GM06990 (cell line): ENCODE measurements around the gene PXDC1.
"Not testable (repeated sequence)": the region's sequence is repeated elsewhere in the genome, so short reads cannot be mapped to it uniquely, and the experiment has no call there.

Experiments
- DNase-seq: peaks from one replicate; pipeline ENCODE4 v3.0.0-alpha.2; 2011; ENCODE audit not compliant: insufficient read length; ENCODE audit errors: extremely low read depth
- H3K27me3 ChIP-seq: replicated peaks from 2 replicates; pipeline ENCODE4 v1.6.0; 2011; ENCODE audit warnings: low read length; ENCODE audit not compliant: control insufficient read depth, insufficient read depth
- H3K36me3 ChIP-seq: 2 replicates; pipeline ENCODE4 v1.5.1; 2011; ENCODE audit warnings: low read length; ENCODE audit not compliant: control insufficient read depth, insufficient read depth
- H3K4me3 ChIP-seq: replicated peaks from 2 replicates; pipeline ENCODE4 v1.5.1; 2011; ENCODE audit warnings: low read depth, mild to moderate bottlenecking, control low read depth, low read length
- TF ChIP-seq, protein P1 (sequence below): IDR thresholded peaks from 2 replicates; pipeline ENCODE4 v1.5.1; 2011; ENCODE audit warnings: low read length, control low read depth, mild to moderate bottlenecking, inconsistent platforms; ENCODE audit not compliant: insufficient read depth, poor library complexity, severe bottlenecking

The PXDC1 gene

DNA sequence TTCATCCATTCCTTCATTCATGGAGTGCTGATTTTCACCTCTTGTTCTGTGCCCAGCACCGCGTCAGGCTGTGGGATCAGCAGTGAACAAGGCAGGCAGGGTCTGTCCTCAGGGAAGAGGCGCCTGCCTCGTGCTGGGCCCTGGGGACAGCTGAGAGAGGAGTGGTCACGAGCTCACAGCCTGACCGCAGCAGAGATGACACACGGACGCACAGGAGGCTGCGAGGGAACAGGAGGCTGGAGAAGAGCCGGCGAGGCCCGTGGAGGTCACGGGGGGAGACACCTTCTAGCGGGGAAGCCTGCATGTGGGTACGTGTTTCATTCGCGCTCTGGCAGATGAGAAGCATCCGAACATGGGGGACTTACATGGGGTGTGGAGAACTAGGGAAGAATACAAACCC is 27.5 kb downstream of the PXDC1 start:
- TF ChIP-seq, protein P1, sequence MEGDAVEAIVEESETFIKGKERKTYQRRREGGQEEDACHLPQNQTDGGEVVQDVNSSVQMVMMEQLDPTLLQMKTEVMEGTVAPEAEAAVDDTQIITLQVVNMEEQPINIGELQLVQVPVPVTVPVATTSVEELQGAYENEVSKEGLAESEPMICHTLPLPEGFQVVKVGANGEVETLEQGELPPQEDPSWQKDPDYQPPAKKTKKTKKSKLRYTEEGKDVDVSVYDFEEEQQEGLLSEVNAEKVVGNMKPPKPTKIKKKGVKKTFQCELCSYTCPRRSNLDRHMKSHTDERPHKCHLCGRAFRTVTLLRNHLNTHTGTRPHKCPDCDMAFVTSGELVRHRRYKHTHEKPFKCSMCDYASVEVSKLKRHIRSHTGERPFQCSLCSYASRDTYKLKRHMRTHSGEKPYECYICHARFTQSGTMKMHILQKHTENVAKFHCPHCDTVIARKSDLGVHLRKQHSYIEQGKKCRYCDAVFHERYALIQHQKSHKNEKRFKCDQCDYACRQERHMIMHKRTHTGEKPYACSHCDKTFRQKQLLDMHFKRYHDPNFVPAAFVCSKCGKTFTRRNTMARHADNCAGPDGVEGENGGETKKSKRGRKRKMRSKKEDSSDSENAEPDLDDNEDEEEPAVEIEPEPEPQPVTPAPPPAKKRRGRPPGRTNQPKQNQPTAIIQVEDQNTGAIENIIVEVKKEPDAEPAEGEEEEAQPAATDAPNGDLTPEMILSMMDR: no peak
- DNase-seq: no peak
- H3K4me3 ChIP-seq: no peak overlapping the region
- no peaks in the 10 kb centered on the region for H3K27me3 ChIP-seq
- no peaks in the 10 kb centered on the region for H3K36me3 ChIP-seq

DNA sequence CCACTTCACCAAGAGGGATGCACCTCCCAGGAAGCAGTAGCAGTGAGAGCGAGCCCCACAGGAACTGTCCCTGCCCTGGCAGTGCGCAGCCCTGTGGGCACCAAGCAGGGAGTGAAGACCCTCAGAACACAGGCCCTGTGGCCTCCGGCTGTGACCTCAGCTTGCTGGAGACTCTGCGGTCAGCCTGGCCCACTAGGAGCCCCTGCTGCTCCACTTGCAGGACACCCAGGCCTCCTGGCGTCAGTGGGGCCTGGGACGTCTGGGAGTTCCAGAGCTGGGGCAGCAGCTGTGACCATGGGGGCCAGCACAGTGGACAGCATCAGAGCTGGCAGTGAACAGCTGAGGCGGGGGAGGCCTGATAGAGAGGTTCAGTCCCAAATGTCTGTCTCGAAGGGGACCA is 28.3 kb downstream of the PXDC1 start:
- TF ChIP-seq, protein P1: no peak
- no peak for DNase-seq
- Histone ChIP-seq H3K4me3 (no peak overlapping the region), H3K36me3 (no peaks in the 10 kb centered on the region), H3K27me3 (no peaks in the 10 kb centered on the region)

DNA sequence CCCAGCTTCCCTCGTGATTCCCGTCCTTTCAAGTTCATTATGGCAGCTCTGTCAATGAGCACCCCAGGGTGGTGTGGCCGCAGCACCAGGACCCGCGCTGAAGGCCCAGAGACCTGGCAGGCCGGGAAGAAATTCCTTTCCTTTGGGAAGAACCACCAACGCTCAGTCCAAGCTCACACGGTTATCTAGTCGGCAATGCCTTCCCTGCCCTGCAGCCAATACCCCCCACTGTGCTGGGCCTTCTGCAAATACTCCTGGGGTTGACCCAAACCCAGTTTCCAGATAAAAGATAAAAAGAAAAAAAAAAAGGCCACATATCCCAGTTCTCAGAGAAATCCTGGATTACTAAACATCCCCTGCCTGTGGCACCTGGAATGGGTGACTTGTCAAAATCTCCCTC is 28.7 kb downstream of the PXDC1 start:
- H3K27me3 ChIP-seq: no peaks in the 10 kb centered on the region
- no peak for DNase-seq
- no peak overlapping the region for H3K4me3 ChIP-seq
- no peaks in the 10 kb centered on the region for H3K36me3 ChIP-seq
- TF ChIP-seq, protein P1: no peak

DNA sequence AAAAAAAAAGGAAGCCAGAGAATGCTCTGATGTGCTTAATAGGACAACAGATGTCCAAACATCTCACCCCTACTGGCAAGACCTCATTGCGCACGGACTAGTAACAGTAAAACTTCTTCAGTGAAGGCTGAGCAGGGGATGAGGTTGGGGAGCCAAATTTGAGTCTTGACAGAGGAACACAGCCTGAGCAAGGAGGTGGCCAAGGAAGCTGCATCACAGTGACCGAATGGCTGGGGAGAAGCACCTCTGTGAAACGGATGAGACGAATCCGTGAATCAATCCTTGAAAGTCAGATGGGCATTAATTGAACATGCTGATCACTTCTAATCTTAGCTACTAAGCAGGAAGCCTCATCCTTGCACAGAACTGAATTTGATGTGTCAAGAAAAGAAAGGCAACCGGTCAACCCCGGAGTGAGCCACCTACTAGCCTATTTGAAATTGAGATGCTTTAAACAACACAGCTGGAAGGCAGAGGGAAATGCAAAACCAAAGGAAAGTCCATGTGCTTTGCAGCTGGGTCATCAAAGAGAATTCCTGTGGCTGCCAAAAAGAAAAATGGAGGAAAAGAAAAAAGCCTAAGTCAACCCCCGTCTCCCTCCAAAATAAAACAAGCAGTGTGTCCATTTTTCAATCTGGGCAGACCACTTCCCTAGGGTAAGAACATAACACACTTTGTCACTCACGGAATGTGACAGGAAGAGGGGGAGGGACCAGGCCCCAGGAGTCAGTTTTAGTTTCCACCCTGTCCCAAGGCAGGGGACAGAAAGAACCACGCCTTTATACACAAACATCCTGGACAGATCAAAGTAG is 29.5 kb downstream of the PXDC1 start:
- DNase-seq: no peak
- TF ChIP-seq, protein P1: no peak
- H3K36me3 ChIP-seq: no peaks in the 10 kb centered on the region
- no peaks in the 10 kb centered on the region for H3K27me3 ChIP-seq
- no peak overlapping the region for H3K4me3 ChIP-seq

DNA sequence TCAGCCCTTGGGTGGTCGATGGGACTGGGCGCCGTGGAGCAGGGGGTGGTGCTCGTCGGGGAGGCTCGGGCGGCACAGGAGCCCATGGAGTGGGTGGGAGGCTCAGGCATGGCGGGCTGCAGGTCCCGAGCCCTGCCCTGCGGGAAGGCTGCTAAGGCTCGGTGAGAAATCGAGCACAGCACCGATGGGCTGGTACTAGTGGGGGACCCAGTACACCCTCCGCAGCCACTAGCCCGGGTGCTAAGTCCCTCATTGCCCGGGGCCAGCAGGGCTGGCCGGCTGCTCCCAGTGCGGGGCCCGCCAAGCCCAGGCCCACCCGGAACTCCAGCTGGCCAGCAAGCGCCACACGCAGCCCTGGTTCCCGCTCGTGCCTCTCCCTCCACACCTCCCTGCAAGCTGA is 30.7 kb downstream of the PXDC1 start:
- DNase-seq, H3K4me3 ChIP-seq, H3K36me3 ChIP-seq, H3K27me3 ChIP-seq: not testable (repeated sequence)

DNA sequence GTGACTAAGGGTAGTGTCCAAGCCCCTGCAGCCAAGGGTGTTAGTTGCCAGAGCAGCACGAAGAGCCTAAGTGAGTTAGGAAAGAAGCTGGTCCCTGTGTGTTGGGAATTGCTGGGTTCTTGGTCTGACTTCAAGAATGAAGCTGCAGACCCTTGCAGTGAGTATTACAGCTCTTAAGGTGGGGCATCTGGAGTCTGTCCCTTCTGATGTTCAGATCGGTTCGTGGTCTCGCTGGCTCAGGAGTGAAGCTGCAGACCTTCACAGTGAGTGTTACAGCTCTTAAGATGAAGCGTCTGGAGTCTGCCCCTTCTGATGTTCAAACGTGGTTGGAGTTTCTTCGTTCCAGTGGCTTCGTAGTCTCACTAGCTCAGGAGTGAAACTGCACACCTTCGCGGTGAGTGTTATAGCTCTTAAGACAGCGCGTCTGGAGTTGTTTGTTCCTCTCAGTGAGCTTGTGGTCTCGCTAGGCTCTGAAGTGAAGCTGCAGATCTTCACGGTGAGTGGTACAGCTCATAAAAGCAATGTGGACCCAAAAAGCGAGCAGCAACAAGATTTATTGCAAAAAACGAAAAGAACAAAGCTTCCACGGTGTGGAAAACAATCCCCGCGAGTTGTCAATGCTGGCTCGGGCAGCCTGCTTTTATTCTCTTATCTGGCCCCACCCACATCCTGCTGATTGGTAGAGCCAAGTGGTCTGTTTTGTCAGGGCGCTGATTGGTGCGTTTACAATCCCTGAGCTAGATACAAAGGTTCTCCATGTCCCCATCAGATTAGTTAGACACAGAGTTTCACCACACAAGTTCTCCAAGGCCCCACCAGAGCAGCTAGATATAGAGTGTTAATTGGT is 31.8 kb downstream of the PXDC1 start:
- TF ChIP-seq, protein P1: no peak
- no peak overlapping the region for H3K4me3 ChIP-seq
- DNase-seq: no peak
- no peaks in the 10 kb centered on the region for H3K27me3 ChIP-seq
- no peaks in the 10 kb centered on the region for H3K36me3 ChIP-seq
